Astrocyte of the cerebellum (primary cell): Measurements from ENCODE around the gene KNL1.

Experiments
- DNase-seq: peaks from one replicate; pipeline ENCODE4 v3.0.0-alpha.2; 2011; ENCODE audit warnings: low read depth
- H3K4me3 ChIP-seq: 2 replicates; pipeline ENCODE4 v1.5.1; 2011; ENCODE audit warnings: mild to moderate bottlenecking, low read depth, low read length, moderate library complexity
- CTCF ChIP-seq: IDR thresholded peaks from 2 replicates; pipeline ENCODE4 v1.5.1; 2012; ENCODE audit warnings: low read length, low read depth, moderate library complexity, mild to moderate bottlenecking; ENCODE audit errors: missing control alignments
- in situ Hi-C: cut with HindIII; loops from 2 replicates; pipeline ENCODE4 v1.10.0; 2017; ENCODE audit warnings: low sequenced_read_pairs

The KNL1 gene, protein sequence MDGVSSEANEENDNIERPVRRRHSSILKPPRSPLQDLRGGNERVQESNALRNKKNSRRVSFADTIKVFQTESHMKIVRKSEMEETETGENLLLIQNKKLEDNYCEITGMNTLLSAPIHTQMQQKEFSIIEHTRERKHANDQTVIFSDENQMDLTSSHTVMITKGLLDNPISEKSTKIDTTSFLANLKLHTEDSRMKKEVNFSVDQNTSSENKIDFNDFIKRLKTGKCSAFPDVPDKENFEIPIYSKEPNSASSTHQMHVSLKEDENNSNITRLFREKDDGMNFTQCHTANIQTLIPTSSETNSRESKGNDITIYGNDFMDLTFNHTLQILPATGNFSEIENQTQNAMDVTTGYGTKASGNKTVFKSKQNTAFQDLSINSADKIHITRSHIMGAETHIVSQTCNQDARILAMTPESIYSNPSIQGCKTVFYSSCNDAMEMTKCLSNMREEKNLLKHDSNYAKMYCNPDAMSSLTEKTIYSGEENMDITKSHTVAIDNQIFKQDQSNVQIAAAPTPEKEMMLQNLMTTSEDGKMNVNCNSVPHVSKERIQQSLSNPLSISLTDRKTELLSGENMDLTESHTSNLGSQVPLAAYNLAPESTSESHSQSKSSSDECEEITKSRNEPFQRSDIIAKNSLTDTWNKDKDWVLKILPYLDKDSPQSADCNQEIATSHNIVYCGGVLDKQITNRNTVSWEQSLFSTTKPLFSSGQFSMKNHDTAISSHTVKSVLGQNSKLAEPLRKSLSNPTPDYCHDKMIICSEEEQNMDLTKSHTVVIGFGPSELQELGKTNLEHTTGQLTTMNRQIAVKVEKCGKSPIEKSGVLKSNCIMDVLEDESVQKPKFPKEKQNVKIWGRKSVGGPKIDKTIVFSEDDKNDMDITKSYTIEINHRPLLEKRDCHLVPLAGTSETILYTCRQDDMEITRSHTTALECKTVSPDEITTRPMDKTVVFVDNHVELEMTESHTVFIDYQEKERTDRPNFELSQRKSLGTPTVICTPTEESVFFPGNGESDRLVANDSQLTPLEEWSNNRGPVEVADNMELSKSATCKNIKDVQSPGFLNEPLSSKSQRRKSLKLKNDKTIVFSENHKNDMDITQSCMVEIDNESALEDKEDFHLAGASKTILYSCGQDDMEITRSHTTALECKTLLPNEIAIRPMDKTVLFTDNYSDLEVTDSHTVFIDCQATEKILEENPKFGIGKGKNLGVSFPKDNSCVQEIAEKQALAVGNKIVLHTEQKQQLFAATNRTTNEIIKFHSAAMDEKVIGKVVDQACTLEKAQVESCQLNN (N-terminal part only)

DNA sequence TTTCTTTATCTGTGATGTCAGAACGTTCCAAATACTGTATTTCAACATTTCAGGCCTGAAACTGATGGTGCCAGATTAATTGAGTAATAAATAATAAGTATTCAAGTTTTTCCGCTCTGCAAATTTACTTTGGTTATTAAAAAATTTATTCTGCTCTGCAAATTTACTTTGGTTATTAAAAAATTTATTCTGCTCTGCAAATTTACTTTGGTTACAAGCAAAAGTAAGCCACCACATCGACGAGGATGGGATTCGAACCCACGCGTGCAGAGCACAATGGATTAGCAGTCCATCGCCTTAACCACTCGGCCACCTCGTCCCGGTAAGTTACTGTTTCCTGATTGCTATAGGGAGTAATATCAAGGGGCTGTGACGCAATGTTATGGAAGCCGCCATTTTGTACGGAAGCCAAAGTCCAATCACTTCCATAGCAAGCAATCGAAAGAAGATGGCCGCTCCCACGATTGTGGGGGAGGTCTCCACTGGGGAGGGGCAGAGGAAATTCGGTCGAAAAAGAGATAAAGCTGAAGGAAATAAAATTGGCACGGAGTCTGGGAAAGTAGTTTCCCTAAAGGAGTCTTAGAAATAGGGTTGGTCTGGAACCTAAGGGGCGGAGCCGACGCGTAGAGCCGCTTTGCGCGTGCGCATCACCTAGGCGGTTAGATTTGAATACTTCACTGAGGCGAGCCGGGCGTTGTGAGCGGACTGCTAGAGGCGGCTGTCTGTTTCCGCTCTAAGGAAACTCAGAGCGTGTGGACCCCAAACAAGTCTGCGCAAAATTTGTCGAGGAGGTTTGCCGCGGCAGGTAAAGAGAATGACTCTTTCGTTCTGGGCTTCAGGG is at the start of gene KNL1:
TSS of gene KNL1 (plus strand) at position 662 of the 841 bp plus-strand sequence. CDS start 8,683 bp downstream, outside the sequence.
- DNase-seq: peak; percentile 94
- peak within 1 kb of the TSS; percentile 83 for H3K4me3 ChIP-seq
- no peak for TF ChIP-seq CTCF
- in situ Hi-C loops: no loop called here

- no peak for DNase-seq
- in situ Hi-C loops: no loop called here
- TF ChIP-seq CTCF: no peak
- no peak overlapping the region for H3K4me3 ChIP-seq
These were observed 48.6 kb upstream of the KNL1 start for GRCh38 chr15:40545457-40545856.

GRCh38 chr15:40548610-40549009 is 45.4 kb upstream of the KNL1 start:
- H3K4me3 ChIP-seq: no peak overlapping the region
- TF ChIP-seq CTCF: no peak
- no peak for DNase-seq
- in situ Hi-C loops: no loop called here

DNA sequence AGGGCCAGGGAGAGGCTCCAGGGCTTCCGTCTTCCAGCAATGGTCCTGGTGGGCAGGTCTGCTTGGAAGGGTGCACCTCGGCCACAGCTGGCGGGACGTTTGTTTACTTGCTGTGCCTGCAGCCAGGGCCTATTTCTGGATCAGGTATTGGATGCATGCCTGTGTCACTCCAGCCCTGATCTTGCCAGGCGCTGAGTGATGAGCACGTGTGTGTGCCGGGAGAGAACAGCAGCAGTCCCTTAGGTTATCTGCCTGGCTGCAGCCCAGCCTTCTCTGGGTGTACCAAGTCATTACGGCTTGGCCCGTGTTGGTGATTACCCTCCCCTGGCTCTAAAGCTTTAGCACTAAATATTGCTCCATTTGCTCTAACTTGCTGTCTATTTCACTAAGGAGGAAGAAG is 44.2 kb upstream of the KNL1 start:
- in situ Hi-C loops: no loop called here
- no peak for TF ChIP-seq CTCF
- no peak overlapping the region for H3K4me3 ChIP-seq
- DNase-seq: no peak

- in situ Hi-C loops: no loop called here
- TF ChIP-seq CTCF: no peak
- no peak overlapping the region for H3K4me3 ChIP-seq
- DNase-seq: no peak
These were observed 43.6 kb upstream of the KNL1 start for GRCh38 chr15:40550341-40551037.
